ENCODE results near the gene IGFL1.
"Not testable (repeated sequence)": the region's sequence is repeated elsewhere in the genome, so short reads cannot be mapped to it uniquely, and the experiment has no call there.

The IGFL1 gene

GRCh38 chr19:46273931-46274330 lies 44.4 kb downstream of the IGFL1 start:
- DNase-seq, result not testable (repeated sequence)

DNA sequence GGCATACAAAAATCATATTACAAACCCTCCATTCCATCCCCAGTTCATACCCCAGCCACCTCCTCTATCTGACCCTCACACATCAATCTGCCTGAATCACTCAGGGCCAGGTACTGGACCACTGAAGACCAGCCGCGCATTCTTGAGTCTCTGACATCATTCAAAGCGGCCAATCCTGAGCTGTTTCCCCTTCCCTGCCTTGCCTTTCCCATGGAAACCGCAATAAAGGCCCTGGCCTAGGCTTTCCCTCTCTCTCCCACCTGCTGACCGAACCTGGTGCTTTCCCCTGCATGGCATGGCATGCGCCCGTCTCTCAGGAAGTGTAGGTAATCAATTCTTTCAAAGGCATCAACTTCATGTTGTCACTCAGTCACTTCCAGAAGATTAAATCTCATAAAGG lies 49.6 kb downstream of the IGFL1 start:
- no peak for DNase-seq
